Transverse colon (tissue), 4 donors: ENCODE results near the gene TSC22D3. TPM values are rescaled to one million over a fixed set of nuclear protein-coding genes. Genes with fewer than 3 reads are reported as not detected.

Experiments
- DNase-seq: peaks from one replicate; pipeline ENCODE4 v3.0.0-alpha.2; 2019
- H3K27ac ChIP-seq, 4 donors: fragments of 200-600 bp; sonication (generic); 2 replicates each; pipeline ENCODE4 v1.5.1; 2016 to 2018; ENCODE audit warnings: inconsistent platforms in 4 of 4
- H3K27me3 ChIP-seq: fragments of 200-600 bp; sonication (generic); 2 replicates; pipeline ENCODE4 v1.5.1; 2017; ENCODE audit warnings: inconsistent platforms
- H3K36me3 ChIP-seq, 4 donors: fragments of 200-600 bp; sonication (generic); 2 replicates each; pipeline ENCODE4 v1.5.1; 2017 to 2019; ENCODE audit warnings: inconsistent platforms in 4 of 4
- H3K4me1 ChIP-seq, 4 donors: fragments of 200-600 bp; sonication (generic); 2 replicates each; pipeline ENCODE4 v1.5.1; 2017 to 2020; ENCODE audit warnings: inconsistent platforms in 4 of 4
- H3K4me3 ChIP-seq, 4 donors: fragments of 200-600 bp; sonication (generic); 1 replicate in 1 of 4; 2 replicates in 3 of 4; pipeline versions ENCODE4 v1.5.1 to v1.6.1; 2017 to 2019; ENCODE audit warnings: inconsistent platforms in 4 of 4
- H3K9me3 ChIP-seq, 2 donors: fragments of 200-600 bp; sonication (generic); 2 replicates each; pipeline ENCODE4 v1.5.1; 2017 to 2019; ENCODE audit warnings: inconsistent platforms in 2 of 2
- CTCF ChIP-seq, 5 experiments: fragments of 200-600 bp in 3 of 5; fragments of 450-650 bp in 2 of 5; sonication (generic) in 3 of 5; IDR thresholded peaks; 1 replicate in 2 of 5; 2 replicates in 3 of 5; pipeline ENCODE4 v1.5.1; 2016 to 2017; ENCODE audit warnings: antibody characterized with exemption in 5 of 5, inconsistent platforms in 3 of 5, mild to moderate bottlenecking in 2 of 5, moderate library complexity in 1 of 5
- EP300 ChIP-seq: sonication (generic); formaldehyde crosslinking; IDR thresholded peaks from one replicate; pipeline ENCODE4 v1.6.1; 2017; ENCODE audit warnings: antibody characterized with exemption, low read depth
- POLR2A ChIP-seq: fragments of 450-650 bp; IDR thresholded peaks from one replicate; pipeline ENCODE4 v1.6.1; 2016; ENCODE audit warnings: antibody characterized with exemption, mild to moderate bottlenecking, moderate library complexity
- POLR2AphosphoS5 ChIP-seq, 3 donors: sonication (generic); formaldehyde crosslinking; IDR thresholded peaks; one replicate each; pipeline ENCODE4 v1.6.1; 2016; ENCODE audit warnings: antibody characterized with exemption in 3 of 3
- WGBS, 2 donors: methylation state at CpG; one replicate each; pipeline ENCODE4 v1.1.5; 2018; ENCODE audit warnings: low coverage in 1 of 2; 5-methylcytosine and 5-hydroxymethylcytosine counted together
- in situ Hi-C, 4 donors: fragments of 200-750 bp; cut with MboI; loops; one replicate each; pipeline versions ENCODE4 v1.15.0 to v1.15.1; 2017; ENCODE audit warnings: low sequenced_read_pairs in 3 of 4, low pct_ligation_motif_present in 1 of 4, low pct_unique_long_range_greater_than_20kb in 1 of 4
- intact Hi-C: fragments of 100-400 bp; cut with DNase I; formaldehyde crosslinking; loops from one replicate; pipeline ENCODE4 v1.15.1; 2023; ENCODE audit warnings: low total_unique reads
- total RNA-seq, 4 donors: library from RNA; depleted of rRNA; stranded (reverse); fragments of >200 nt; gene quantifications; one replicate each; pipeline ENCODE4 v1.1.0, GENCODE V29; 2016

Gene TSC22D3
- total RNA-seq, 4 donors from 2014 or later = 146 to 349 (median 202) TPM

GRCh38 chrX:107728371-107729099, 47.1 kb downstream of the TSC22D3 start:
- DNase-seq = no peak
- TF ChIP-seq POLR2A = no peak
- TF ChIP-seq CTCF (IDR thresholded peaks at IDR 0.05) = no peak
- TF ChIP-seq POLR2AphosphoS5 (IDR thresholded peaks at IDR 0.05) = no peak
- no peak for TF ChIP-seq EP300
- H3K9me3 ChIP-seq = no peaks in the 10 kb centered on the region
- 77% methylated on average over 4 of the region's 4 CpGs; no CpG with 5 or more reads in 1 of the 2 donors for WGBS, 2 donors
- intact Hi-C loops = no loop called here
- peak overlapping the region; percentile 61 to 81 (median 71) for H3K27ac ChIP-seq
- H3K27me3 ChIP-seq = no peaks in the 10 kb centered on the region
- peaks cover 0 to 55% (median 18%) of the 10 kb centered on the region in 4 donors for H3K4me1 ChIP-seq
- H3K4me3 ChIP-seq = no peak overlapping the region
- in situ Hi-C loops = no loop called here
- H3K36me3 ChIP-seq = no peaks in the 10 kb centered on the region

- WGBS, 2 donors = 55% methylated on average over 9 of the region's 9 CpGs; no CpG with 5 or more reads in 1 of the 2 donors
- no peak overlapping the region for H3K4me3 ChIP-seq
- H3K36me3 ChIP-seq = no peaks in the 10 kb centered on the region
- TF ChIP-seq POLR2AphosphoS5 (IDR thresholded peaks at IDR 0.05) = no peak
- intact Hi-C loops (no loop called here), in situ Hi-C loops (no loop called here)
- no peaks in the 10 kb centered on the region for H3K9me3 ChIP-seq
- H3K4me1 ChIP-seq = peaks cover 0 to 46% (median 11%) of the 10 kb centered on the region in 4 donors
- H3K27me3 ChIP-seq = no peaks in the 10 kb centered on the region
- no peak for DNase-seq
- peak overlapping the region; percentile 2 to 22 (median 13) for H3K27ac ChIP-seq
Observed at GRCh38 chrX:107726816-107727534, 48.6 kb downstream of the TSC22D3 start.

GRCh38 chrX:107725761-107726555, 49.6 kb downstream of the TSC22D3 start:
- 63 to 73% methylated on average over 2 to 9 of the region's 9 CpGs for WGBS, 2 donors

GRCh38 chrX:107724653-107725052, 50.9 kb downstream of the TSC22D3 start:
- no peak overlapping the region for H3K27ac ChIP-seq
- in situ Hi-C loops = no loop called here
- H3K4me1 ChIP-seq = peaks cover 0 to 27% (median 5%) of the 10 kb centered on the region in 4 donors
- no peak for TF ChIP-seq POLR2AphosphoS5 (IDR thresholded peaks at IDR 0.05)
- TF ChIP-seq EP300 = no peak
- TF ChIP-seq POLR2A = no peak
- TF ChIP-seq CTCF (IDR thresholded peaks at IDR 0.05) = no peak
- 58% methylated on average over 3 of the region's 3 CpGs; no CpG with 5 or more reads in 1 of the 2 donors for WGBS, 2 donors
- intact Hi-C loops = no loop called here
- no peaks in the 10 kb centered on the region for H3K36me3 ChIP-seq
- no peak overlapping the region for H3K4me3 ChIP-seq
- no peak for DNase-seq
- no peaks in the 10 kb centered on the region for H3K9me3 ChIP-seq
- H3K27me3 ChIP-seq = no peaks in the 10 kb centered on the region

More at GRCh38 chrX:107725761-107726555, 49.6 kb downstream of the TSC22D3 start:
- H3K9me3 ChIP-seq = no peaks in the 10 kb centered on the region
- no peak for DNase-seq
- H3K27ac ChIP-seq = peak overlapping the region in 3 of 4 donors; percentile 12 to 35 (median 22)
- intact Hi-C loops = no loop called here
- peaks cover 0 to 37% (median 7%) of the 10 kb centered on the region in 4 donors for H3K4me1 ChIP-seq
- H3K36me3 ChIP-seq = no peaks in the 10 kb centered on the region
- H3K27me3 ChIP-seq = no peaks in the 10 kb centered on the region
- TF ChIP-seq CTCF (IDR thresholded peaks at IDR 0.05) = no peak
- no peak for TF ChIP-seq POLR2A
- no peak for TF ChIP-seq EP300
- TF ChIP-seq POLR2AphosphoS5 (IDR thresholded peaks at IDR 0.05) = no peak
- in situ Hi-C loops = no loop called here
- no peak overlapping the region for H3K4me3 ChIP-seq
